ENCODE results near the gene SMAP1.

The SMAP1 gene

DNA sequence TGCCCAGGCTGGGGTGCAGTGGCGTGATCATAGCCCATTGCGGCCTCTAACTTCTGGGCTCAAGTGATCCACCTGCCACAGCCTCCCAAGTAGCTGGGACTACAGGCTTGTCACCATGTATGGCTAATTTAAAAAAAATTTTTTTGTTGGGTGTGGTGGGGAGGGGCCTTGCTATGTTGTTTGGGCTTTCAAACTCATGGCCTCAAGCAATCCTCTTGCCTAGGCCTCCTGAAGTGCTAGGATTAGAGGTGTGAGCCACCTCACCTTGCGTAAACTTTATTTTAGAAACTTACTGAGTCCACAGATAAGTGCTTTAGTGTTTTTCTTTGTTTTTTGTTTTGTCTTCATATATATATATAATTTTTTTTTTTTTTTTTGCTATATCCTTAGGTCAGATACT is 9.1 kb downstream of the SMAP1 start:
- H3K27ac ChIP-seq = no peak overlapping the region
- TF ChIP-seq, protein P1, sequence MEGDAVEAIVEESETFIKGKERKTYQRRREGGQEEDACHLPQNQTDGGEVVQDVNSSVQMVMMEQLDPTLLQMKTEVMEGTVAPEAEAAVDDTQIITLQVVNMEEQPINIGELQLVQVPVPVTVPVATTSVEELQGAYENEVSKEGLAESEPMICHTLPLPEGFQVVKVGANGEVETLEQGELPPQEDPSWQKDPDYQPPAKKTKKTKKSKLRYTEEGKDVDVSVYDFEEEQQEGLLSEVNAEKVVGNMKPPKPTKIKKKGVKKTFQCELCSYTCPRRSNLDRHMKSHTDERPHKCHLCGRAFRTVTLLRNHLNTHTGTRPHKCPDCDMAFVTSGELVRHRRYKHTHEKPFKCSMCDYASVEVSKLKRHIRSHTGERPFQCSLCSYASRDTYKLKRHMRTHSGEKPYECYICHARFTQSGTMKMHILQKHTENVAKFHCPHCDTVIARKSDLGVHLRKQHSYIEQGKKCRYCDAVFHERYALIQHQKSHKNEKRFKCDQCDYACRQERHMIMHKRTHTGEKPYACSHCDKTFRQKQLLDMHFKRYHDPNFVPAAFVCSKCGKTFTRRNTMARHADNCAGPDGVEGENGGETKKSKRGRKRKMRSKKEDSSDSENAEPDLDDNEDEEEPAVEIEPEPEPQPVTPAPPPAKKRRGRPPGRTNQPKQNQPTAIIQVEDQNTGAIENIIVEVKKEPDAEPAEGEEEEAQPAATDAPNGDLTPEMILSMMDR (IDR thresholded peaks at IDR 0.05) = no peak
- no peak for TF ChIP-seq ZFX (IDR thresholded peaks at IDR 0.05; ENCODE audit: borderline replicate concordance)

- TF ChIP-seq, protein P1 (IDR thresholded peaks at IDR 0.05) = no peak
- no peak for TF ChIP-seq ZFX (IDR thresholded peaks at IDR 0.05; ENCODE audit: borderline replicate concordance)
- no peak overlapping the region for H3K27ac ChIP-seq
Measured at GRCh38 chr6:70680396-70680795, 12.7 kb downstream of the SMAP1 start.

DNA sequence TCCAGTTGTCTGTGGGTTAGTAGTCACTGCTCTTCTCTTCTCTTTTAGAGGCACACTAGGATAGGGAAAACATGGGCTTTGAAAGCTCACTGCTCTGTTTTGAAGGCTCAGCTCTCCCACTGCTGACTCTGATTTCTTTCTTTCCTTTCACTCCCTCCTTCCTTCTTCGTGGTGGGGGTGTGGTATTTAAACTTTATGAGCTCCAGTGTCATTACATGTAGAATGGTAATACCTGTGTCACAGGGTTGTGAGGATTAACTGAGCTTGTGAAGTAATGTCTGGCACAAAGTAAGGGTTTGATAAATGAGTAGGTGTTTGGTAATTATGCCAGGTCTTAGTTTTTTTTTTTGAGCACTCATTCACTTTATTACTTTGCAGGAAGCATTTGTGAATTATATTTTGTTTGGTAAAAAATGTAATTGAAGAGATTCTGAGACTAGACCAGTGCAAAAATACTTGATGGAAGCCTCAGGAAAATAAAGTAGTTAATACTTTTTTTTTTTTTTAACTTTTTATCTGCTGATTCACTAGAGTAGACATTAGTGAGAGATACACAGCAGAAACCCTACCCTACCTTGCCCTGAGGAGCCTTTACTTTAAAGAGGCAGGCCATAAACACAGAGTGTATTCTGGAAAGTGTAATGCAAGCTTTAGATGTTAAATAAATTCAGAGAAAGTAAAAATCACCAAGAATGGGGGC is 17.3 kb downstream of the SMAP1 start:
- TF ChIP-seq, protein P1 (IDR thresholded peaks at IDR 0.05) = no peak
- TF ChIP-seq ZFX (IDR thresholded peaks at IDR 0.05; ENCODE audit: borderline replicate concordance) = no peak
- H3K27ac ChIP-seq = no peak overlapping the region

DNA sequence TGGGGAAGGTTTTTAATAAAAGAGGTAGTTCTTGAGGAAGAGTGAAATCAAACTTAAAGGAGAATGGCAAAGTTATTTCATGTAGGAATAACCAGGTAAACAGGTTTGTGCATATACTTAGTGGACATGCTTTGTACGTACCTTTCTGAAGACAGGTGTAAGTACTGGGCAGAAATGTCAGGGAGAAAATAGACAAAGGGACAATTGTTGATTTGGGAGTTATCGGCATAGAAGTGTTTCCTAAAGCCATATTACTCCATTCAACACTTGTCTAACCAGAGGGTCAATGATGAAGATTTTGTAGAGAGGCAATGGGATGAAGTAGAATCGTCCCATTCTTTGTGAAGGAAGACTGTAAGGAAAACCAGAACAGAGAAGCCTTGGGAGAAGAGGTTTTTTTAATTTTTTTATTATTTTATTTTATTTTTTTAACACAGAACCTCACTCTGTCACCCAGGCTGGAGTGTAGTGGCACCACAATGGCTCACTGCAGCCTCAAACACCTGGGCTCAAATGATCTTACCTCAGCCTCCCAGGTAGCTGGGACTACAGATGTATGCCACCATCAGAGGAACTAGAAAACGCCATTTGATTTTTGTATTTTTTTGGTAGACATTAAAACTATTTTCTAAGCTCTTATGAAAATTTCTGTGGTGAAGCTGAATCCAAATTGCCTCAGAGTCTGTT is 18.0 kb downstream of the SMAP1 start:
- no peak for TF ChIP-seq ZFX (IDR thresholded peaks at IDR 0.05; ENCODE audit: borderline replicate concordance)
- TF ChIP-seq, protein P1 (IDR thresholded peaks at IDR 0.05) = no peak
- H3K27ac ChIP-seq = no peak overlapping the region

DNA sequence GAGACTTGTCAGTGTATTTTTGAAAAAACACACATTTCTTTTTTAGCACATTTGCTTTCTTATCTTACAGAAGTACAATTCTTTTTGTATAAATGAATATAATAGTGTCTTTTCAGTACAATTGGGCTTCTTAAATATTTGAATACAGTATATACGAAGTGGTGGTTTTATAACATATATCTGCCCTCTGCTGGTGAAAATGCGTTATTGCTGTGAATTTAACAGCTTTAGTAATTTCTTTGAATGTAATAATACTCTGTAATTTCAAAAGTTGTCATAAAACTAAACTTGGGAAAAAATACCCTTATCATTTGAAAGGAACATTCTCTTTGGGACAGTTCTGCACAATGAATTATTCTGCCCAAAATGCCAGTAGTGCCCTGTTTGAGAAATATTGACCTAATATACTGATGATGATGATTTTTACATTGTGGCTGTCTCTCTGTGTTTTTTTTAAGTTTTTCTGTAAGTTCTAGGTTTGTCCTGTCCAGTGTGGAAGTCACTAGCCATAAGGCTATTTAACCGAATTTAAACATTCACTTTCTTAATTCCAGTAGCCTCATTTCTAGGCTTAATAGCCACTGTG is 19.0 kb downstream of the SMAP1 start:
- TF ChIP-seq, protein P1 (IDR thresholded peaks at IDR 0.05) = peak; percentile 82
- no peak for TF ChIP-seq ZFX (IDR thresholded peaks at IDR 0.05; ENCODE audit: borderline replicate concordance)
- no peak overlapping the region for H3K27ac ChIP-seq

GRCh38 chr6:70693887-70694286 is 26.2 kb downstream of the SMAP1 start:
- H3K27ac ChIP-seq = no peak overlapping the region
- TF ChIP-seq ZFX (IDR thresholded peaks at IDR 0.05; ENCODE audit: borderline replicate concordance) = no peak
- TF ChIP-seq, protein P1 (IDR thresholded peaks at IDR 0.05) = no peak

DNA sequence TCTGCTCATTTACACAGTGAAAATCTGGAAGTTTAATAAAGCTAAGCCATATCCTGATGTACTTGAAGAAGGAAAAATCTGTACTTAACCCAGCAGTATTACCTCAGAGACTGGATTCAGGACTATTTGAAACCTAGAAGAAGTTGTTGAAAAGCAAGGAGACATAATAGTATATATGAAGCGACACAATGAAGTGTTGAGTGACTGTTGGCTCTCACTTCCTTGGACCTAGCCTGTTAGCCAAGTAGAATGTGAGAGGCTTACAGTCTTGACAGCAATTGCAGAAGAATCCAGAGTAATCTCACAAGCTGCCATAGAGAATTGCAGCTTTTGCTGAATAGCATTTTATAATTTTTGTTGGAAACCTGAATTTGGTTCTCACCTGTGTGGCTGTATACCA is 26.7 kb downstream of the SMAP1 start:
- H3K27ac ChIP-seq = no peak overlapping the region
- TF ChIP-seq, protein P1 (IDR thresholded peaks at IDR 0.05) = no peak
- TF ChIP-seq ZFX (IDR thresholded peaks at IDR 0.05; ENCODE audit: borderline replicate concordance) = no peak
